Activated CD4-positive, alpha-beta T cell treated with anti-CD3 and anti-CD28 coated beads, Interleukin-2, amount 10 ng/mL, durations not matched to agents 24 days and 14 days (primary cell): ENCODE measurements around the gene C17orf100. TPM values are rescaled to one million over a fixed set of nuclear protein-coding genes. Genes with fewer than 3 reads are reported as not detected.

Source experiments
- DNase-seq: peaks from one replicate; pipeline ENCODE4 v3.0.0; 2022
- H3K27ac Mint-ChIP-seq: one replicate; pipeline ENCODE4 v1.8.0; 2022; ENCODE audit warnings: mild to moderate bottlenecking, mixed read lengths
- H3K27me3 Mint-ChIP-seq: one replicate; pipeline ENCODE4 v1.8.0; 2022; ENCODE audit warnings: mixed read lengths
- H3K36me3 Mint-ChIP-seq: one replicate; pipeline ENCODE4 v1.8.0; 2022; ENCODE audit warnings: low read depth, mild to moderate bottlenecking, mixed read lengths
- H3K4me1 Mint-ChIP-seq: one replicate; pipeline ENCODE4 v1.8.0; 2021; ENCODE audit warnings: mixed read lengths
- H3K4me3 Mint-ChIP-seq: one replicate; pipeline ENCODE4 v1.8.0; 2022; ENCODE audit warnings: mild to moderate bottlenecking, moderate library complexity, mixed read lengths
- H3K9me3 Mint-ChIP-seq: one replicate; pipeline ENCODE4 v1.8.0; 2021; ENCODE audit warnings: mixed read lengths
- intact Hi-C: fragments of 100-400 bp; cut with micrococcal nuclease; formaldehyde crosslinking; loops from one replicate; pipeline ENCODE4 v1.15.1; 2023
- total RNA-seq: library from RNA; stranded (reverse); gene quantifications from 2 replicates; pipeline ENCODE4 v1.2.3, GENCODE V29; 2022

Gene C17orf100
- total RNA-seq, 1 donor from 2014 or later, result 1.8 TPM

DNA sequence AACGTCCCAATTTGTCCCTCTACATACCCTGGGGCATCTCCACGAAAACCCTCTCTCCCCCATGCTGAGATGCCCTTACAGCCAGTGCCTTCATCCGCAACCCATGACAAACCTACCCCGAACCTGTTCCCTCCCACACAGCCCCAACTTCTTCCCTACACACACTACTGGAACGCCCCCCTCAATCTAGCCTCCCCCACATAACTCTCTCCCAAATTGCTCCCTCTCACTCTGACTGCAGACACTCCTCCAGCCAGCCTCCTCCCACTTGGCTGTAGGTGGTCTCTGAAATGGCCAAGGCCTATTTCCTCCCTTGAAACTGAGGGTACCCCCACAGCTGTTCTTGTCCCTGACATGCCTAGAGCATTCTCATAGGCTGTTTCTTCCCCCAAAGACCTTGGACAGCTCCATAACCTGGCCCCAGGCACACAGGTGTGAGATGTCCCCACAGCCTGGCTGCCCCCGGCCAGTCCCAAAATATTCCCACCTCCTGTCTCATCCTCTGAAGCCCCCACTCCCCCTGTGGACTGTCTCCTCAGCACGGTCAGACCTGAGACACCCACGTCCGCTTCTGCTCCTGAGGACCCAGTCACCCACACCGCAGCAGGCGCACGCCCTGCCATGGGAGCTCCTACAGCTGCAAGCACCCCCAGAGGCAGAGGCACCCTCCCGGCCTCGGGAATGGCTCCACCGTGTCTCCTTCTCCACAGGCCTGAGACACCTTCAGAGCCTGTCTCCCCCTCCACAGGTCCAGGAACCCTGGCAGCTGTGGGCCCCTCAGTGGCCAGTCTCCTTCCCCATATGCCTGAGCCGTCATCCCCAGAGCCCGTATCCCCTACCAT is 14.7 kb upstream of the C17orf100 start:
- intact Hi-C loops, result no loop called here
- Mint-ChIP-seq H3K4me1 (peaks cover 33% of the 10 kb centered on the region), H3K27me3 (no peaks in the 10 kb centered on the region), H3K36me3 (peaks cover 35% of the 10 kb centered on the region), H3K9me3 (no peaks in the 10 kb centered on the region), H3K27ac (no peak overlapping the region), H3K4me3 (no peak overlapping the region)
- DNase-seq, result no peak

DNA sequence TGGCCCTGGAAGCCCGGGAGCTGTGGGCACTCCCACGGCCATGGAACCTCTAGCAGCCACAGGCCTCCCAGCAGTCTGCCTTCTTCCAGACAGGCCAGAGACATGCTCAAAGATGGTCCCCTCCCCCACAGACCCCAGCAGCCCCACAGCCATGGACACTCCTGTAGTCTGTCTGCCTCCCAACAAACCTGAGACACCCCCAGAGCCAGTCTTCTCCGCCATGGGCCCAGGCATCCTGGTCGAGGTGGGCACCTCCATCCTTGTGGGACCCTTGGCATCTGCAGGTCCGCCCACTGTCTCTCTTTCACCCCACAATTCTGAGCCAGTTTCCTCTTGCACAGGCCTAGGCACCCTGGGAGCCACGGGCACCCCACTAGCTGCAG is 14.1 kb upstream of the C17orf100 start:
- H3K36me3 Mint-ChIP-seq, result peaks cover 33% of the 10 kb centered on the region
- no peak overlapping the region for H3K4me3 Mint-ChIP-seq
- no peak for DNase-seq
- intact Hi-C loops, result no loop called here
- no peaks in the 10 kb centered on the region for H3K9me3 Mint-ChIP-seq
- H3K27me3 Mint-ChIP-seq, result no peaks in the 10 kb centered on the region
- H3K4me1 Mint-ChIP-seq, result peaks cover 36% of the 10 kb centered on the region
- H3K27ac Mint-ChIP-seq, result no peak overlapping the region

DNA sequence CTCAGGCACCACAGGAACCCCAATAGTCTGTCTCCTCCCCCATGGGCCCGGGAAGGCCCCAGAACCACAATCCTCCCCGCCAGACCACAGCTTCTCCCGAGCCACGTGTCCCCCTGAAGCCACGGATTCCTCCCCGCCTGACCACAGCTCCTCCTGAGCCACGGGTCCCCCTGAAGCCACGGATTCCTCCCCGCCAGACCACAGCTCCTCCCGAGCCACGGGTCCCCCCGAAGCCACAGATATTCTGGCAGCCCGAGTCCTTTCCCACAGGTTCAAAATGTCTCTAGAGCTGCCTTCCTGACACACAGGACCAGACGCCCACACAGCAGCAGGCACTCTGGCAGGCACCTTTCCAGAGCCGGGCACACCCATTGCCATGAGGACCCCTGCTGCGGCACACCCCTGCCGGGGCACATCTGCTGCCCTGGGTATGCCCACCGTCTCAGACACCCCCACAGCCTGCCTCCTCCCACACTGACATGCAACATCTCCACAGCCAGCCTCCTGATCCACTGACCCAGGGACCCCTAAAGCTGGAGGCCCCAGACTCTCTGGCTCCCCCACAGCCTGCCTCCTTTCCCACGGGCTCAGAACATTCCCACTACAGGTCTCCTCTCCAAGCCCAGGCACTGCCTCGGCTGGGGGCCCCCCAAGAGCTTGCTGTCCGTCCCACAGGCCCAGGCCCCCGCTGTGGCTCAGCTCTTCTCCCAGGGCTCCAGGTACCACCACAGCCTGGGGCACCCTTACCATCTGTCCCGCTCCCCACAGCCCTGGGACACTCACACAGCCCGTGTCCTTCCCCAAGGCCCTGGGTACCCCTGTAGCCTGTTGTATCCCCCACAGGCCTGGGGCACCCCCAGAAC is 13.3 kb upstream of the C17orf100 start:
- no peaks in the 10 kb centered on the region for H3K27me3 Mint-ChIP-seq
- peaks cover 43% of the 10 kb centered on the region for H3K4me1 Mint-ChIP-seq
- no peaks in the 10 kb centered on the region for H3K9me3 Mint-ChIP-seq
- no peak for DNase-seq
- intact Hi-C loops, result no loop called here
- H3K4me3 Mint-ChIP-seq, result peak overlapping the region; percentile 60
- H3K36me3 Mint-ChIP-seq, result peaks cover 30% of the 10 kb centered on the region
- peak overlapping the region; percentile 37 for H3K27ac Mint-ChIP-seq

DNA sequence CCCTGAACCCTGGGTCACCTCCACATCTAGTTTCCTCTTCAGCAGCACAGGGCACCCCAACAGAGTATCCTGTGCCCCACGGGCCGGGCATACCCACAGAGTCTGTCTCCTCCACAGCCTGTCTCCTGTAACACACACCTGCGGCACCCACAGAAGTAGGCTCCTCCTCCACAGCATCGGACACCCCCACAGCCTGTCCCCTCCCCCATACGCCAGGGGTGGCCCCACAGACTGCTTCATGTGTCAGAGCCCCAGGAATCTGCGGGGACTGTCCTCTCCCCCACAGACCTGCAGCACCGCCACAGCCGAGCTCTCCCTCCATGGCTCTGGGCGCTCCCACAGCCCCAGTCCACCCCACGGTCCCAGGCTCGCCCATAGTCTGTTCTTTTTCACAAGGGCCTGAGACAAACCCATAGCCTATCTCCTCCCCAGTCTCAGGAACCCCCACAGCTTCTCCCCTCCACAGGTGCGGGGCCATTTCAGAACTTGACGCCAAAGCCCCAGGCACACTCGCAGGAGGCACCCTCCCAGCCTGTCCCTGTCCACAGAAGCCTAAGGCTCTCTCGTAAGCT is 12.5 kb upstream of the C17orf100 start:
- H3K4me1 Mint-ChIP-seq, result peaks cover 50% of the 10 kb centered on the region
- peaks cover 29% of the 10 kb centered on the region for H3K36me3 Mint-ChIP-seq
- H3K27me3 Mint-ChIP-seq, result no peaks in the 10 kb centered on the region
- peak; percentile 67 for DNase-seq
- peak overlapping the region; percentile 93 for H3K4me3 Mint-ChIP-seq
- H3K27ac Mint-ChIP-seq, result peak overlapping the region; percentile 100
- intact Hi-C loops, result no loop called here
- H3K9me3 Mint-ChIP-seq, result no peaks in the 10 kb centered on the region

DNA sequence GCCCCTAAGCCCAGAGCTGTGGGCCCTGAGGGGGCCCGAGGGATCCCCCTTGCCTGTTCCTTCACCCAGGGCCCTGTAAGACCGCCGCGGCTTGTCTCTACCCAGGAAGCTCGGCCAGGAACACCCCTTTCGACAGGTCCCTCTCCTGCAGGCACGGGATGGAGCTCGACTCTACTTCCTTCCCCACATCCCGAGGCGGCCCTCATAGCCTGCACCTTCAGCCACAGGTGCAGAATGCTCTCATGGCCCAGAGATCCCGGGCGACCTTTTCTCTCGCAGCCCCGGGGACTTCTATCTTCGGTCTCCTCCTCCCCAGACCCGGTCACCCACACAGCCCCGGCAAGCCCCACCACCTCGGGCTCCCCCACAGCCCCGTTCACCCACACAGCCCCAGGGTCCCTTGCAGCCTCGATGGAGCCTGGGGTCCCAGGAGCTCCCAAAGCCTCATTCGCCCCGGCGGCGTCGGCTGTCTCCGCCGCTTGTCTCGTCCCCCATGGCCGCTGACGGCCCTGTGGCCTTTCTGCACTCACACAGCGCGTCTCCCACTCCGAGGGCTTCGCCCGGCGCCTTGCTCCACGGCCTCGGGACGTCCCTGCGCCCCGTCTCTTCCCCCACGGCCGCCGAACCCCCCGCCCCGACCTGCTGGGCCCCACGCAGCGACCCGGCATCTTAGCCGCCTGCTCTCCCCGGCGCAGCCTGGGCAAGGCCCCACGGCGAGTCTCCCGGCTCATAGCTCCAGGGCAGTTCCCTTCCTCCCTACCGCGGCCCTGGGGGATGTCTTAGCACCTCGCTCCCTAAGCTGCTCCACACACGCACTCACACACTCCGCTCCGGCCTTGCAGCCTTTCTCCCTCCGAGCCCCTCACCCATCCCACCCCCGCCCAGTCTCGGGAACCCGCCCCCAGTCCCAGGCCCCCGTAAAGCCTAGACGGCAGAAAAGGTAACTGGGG is 11.7 kb upstream of the C17orf100 start:
- H3K36me3 Mint-ChIP-seq, result peaks cover 30% of the 10 kb centered on the region
- peaks cover 58% of the 10 kb centered on the region for H3K4me1 Mint-ChIP-seq
- intact Hi-C loops, result loop anchor here (1.0 to 10.0 kb wide), 5 partner anchors 11 to 1055 kb away; partner anchors contain the start of genes C17orf100, MED31, NLRP1 and PIMREG
- no peaks in the 10 kb centered on the region for H3K27me3 Mint-ChIP-seq
- H3K27ac Mint-ChIP-seq, result peak overlapping the region; percentile 100
- DNase-seq, result peak; percentile 83
- peak overlapping the region; percentile 93 for H3K4me3 Mint-ChIP-seq
- H3K9me3 Mint-ChIP-seq, result no peaks in the 10 kb centered on the region

DNA sequence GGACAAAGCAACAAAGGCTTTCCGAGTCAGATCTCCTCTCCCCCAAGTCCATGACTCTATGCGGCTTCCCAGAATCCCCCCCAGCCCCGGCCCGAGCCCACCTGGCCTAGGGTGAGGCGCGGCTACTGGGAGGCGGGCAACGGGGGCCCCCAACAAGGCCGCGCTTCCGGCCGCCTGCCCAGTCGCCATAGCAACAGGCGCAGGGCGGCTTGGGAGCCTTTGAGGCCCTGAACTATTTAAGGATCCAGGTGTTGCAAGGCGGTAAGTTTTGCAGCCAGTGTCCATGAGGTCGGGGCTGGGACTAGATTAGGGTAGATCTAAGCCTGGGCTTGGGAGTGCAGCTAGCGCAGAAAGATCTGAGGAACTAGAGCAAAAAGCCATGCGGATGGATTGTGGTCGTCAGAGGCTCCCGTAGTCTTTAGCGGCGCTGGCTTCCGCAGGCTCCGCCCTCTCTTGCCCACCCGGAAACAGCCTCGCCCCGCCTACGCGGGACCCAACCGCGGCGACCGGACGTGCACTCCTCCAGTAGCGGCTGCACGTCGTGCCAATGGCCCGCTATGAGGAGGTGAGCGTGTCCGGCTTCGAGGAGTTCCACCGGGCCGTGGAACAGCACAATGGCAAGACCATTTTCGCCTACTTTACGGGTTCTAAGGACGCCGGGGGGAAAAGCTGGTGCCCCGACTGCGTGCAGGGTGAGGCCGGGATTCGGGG is 10.9 kb upstream of the C17orf100 start, which contains the start of the genes KIAA0753 and TXNDC17:
Gene KIAA0753 (minus strand): TSS at position 176 of the 711 bp plus-strand sequence. CDS start 5,608 bp downstream, outside the sequence.
Gene TXNDC17 (plus strand): TSS at position 525 of the 711 bp plus-strand sequence. CDS start 23 bp downstream, at position 548.
- H3K27ac Mint-ChIP-seq, result peak within 1 kb of the TSS; percentile 100
- no peaks in the 10 kb centered on the region for H3K27me3 Mint-ChIP-seq
- peak within 1 kb of the TSS; percentile 93 for H3K4me3 Mint-ChIP-seq
- intact Hi-C loops, result loop anchor here (1.0 to 10.0 kb wide), 5 partner anchors 11 to 1056 kb away; partner anchors contain the start of genes C17orf100, MED31, NLRP1 and PIMREG
- peaks cover 30% of the 10 kb centered on the region for H3K36me3 Mint-ChIP-seq
- peaks cover 60% of the 10 kb centered on the region for H3K4me1 Mint-ChIP-seq
- no peaks in the 10 kb centered on the region for H3K9me3 Mint-ChIP-seq
- peak; percentile 99 for DNase-seq

DNA sequence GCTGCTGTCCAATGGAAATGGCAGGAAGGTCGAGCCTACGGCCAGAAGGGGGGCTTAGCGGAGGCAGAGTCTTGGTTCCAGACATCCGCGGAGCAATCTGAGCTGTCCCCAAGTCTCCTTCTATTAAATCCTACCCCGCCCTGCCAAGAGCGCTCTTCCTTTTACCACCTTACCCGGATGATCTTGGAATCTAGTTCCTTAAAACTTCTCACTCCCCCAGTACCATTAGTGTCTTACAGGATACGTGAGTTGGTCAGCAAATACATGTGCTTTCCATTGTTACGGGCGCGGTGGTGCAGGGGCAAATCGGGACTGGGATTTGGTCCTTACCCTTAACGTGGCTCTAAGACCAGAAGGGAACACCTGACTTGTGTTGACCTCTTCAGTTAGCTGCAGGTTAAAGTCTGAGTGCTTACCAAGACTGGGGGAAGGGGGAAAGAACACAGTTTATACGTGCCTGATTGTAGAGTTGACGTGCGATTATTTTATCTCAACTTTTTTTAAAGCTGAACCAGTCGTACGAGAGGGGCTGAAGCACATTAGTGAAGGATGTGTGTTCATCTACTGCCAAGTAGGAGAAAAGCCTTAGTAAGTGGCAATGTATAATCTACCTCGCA is 10.2 kb upstream of the C17orf100 start:
- Mint-ChIP-seq H3K9me3 (no peaks in the 10 kb centered on the region), H3K4me3 (peak overlapping the region; percentile 93), H3K27me3 (no peaks in the 10 kb centered on the region), H3K36me3 (peaks cover 31% of the 10 kb centered on the region), H3K4me1 (peaks cover 62% of the 10 kb centered on the region), H3K27ac (peak overlapping the region; percentile 100)
- DNase-seq, result peak; percentile 75
- intact Hi-C loops, result loop anchor here (2.0 to 10.0 kb wide), 4 partner anchors 64 to 1057 kb away; partner anchors contain the start of genes NLRP1 and PIMREG

DNA sequence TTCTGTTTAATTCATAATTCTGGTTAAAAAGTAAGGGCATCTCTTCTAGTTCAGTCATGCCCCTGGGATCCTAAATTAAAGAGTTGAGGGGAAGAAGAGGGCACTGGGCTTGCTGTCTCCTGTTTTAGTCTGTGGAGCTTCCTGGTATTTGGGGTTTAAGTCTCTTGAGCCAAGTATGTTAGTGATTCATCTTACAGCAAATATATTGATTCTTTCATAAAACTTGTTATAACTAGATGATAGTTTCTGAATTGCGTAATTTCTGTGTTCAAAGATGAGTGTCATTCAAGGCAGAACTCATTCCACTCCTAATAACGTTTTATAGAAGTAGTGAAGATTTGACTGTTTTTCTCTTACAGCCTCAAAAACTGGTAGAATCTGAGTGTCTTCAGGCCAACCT is 9.0 kb upstream of the C17orf100 start:
- no peak for DNase-seq
- H3K4me3 Mint-ChIP-seq, result peak overlapping the region; percentile 93
- intact Hi-C loops, result loop anchor here (5.0 to 10.0 kb wide), 3 partner anchors 65 to 1058 kb away; partner anchors contain the start of genes NLRP1 and PIMREG
- peak overlapping the region; percentile 57 for H3K27ac Mint-ChIP-seq
- peaks cover 59% of the 10 kb centered on the region for H3K4me1 Mint-ChIP-seq
- H3K9me3 Mint-ChIP-seq, result no peaks in the 10 kb centered on the region
- peaks cover 38% of the 10 kb centered on the region for H3K36me3 Mint-ChIP-seq
- no peaks in the 10 kb centered on the region for H3K27me3 Mint-ChIP-seq

DNA sequence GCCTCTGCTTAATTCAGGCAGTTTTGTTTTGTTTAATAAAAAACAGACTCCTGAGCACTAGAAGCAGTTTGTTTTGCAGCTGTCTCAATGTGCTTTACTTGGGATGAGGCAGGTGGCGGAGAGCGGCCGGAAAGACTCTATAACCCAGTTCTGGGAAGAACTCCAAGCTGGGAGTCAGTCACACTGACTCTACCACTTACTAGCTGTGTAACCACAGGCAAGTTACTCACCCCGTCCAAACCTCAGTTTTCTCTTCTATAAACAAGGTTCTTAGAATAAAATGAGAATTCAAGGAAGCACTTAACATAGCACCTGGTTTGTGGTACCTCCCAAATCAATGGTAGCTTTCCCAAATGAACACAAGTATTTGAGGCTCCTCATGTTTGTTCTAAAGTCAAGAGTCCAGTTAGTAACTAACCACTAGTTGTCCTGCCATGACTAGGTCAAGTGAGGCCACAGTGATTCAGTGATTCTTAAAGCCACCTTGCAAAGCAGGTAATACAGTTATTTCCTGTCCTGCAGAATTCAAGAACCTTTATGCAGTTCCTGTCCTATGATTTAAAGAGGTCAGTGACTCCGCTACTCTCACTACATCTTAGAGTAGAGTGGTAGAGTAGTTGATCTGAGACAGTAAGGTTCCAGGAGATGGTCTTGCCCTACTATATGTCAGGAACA is 8.0 kb upstream of the C17orf100 start:
- peak overlapping the region; percentile 37 for H3K4me3 Mint-ChIP-seq
- no peaks in the 10 kb centered on the region for H3K9me3 Mint-ChIP-seq
- DNase-seq, result no peak
- intact Hi-C loops, result loop anchor here (5.0 to 10.0 kb wide), 3 partner anchors 66 to 1059 kb away; partner anchors contain the start of genes NLRP1 and PIMREG
- peak overlapping the region; percentile 57 for H3K27ac Mint-ChIP-seq
- peaks cover 57% of the 10 kb centered on the region for H3K4me1 Mint-ChIP-seq
- peaks cover 45% of the 10 kb centered on the region for H3K36me3 Mint-ChIP-seq
- H3K27me3 Mint-ChIP-seq, result no peaks in the 10 kb centered on the region

DNA sequence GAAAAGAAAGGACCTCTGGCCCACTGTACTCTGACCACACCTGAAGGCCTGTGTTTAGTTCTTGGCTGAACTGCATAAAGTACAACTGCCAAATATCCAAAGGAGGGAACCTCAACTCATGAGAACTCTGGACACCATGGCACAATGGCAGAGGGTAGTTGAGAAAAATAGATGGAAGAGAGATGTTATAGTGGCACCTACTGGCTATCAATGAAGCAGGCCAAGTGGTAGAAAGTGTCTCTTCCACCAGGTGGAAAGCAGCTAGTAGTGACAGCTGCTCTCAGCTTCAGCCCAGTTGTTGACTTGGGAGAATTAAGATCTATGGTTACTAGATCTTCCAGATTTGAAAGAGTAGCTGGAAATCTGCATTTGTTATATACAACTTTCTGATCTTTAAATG is 3.4 kb upstream of the C17orf100 start:
- Mint-ChIP-seq H3K27ac (no peak overlapping the region), H3K9me3 (no peaks in the 10 kb centered on the region), H3K36me3 (peaks cover 47% of the 10 kb centered on the region), H3K4me1 (peaks cover 57% of the 10 kb centered on the region), H3K4me3 (no peak overlapping the region), H3K27me3 (peaks cover under 1% of the 10 kb centered on the region)
- intact Hi-C loops, result loop anchor here (2.0 to 10.0 kb wide), 3 partner anchors 175 to 1063 kb away; partner anchors contain the start of genes NLRP1 and PIMREG
- DNase-seq, result no peak

DNA sequence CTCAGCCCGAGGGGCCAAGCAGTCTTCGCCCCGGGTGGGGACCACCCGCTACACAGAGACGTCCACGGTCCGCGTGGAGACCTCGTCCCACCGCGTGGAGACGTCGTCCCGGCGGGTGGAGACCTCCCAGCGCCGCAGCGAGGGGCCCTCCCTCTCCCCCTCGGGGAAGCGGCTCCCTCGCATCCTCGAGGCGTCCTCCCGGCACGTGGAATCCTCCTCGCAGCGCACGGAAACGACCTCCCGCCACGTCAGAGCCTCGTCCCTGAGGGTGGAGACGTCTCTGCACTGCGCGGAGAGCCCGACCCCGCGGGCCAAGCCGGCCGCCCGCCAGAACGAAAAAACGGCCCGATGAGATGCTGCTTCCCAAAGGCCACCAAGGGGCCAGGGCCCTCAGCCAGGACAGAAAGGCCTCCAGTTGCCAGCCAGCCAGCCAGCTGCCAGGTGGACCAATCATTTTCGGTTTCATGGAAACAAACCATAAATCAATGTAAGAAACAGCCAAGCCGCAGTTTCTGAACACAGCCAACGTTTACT is 424 bp downstream of the C17orf100 start:
- H3K4me1 Mint-ChIP-seq, result peaks cover 49% of the 10 kb centered on the region
- DNase-seq, result peak; percentile 79
- peak overlapping the region; percentile 35 for H3K27ac Mint-ChIP-seq
- H3K9me3 Mint-ChIP-seq, result no peaks in the 10 kb centered on the region
- H3K4me3 Mint-ChIP-seq, result peak overlapping the region; percentile 93
- H3K27me3 Mint-ChIP-seq, result peaks cover 16% of the 10 kb centered on the region
- intact Hi-C loops, result loop anchor here (1.0 to 5.0 kb wide), 3 partner anchors 12 to 1165 kb away; partner anchors contain the start of genes DERL2, KIAA0753 and MIS12
- peaks cover 22% of the 10 kb centered on the region for H3K36me3 Mint-ChIP-seq
